Stimulated activated CD4-positive, alpha-beta T cell treated with anti-CD3 and anti-CD28 coated beads, Interleukin-15, amount 100 ng/mL, for 48 hours (primary cell): ENCODE data around the gene L3MBTL3.

Experiments used
- DNase-seq, 2 donors: peaks; one replicate each; pipeline ENCODE4 v3.0.0-alpha.2; 2020; ENCODE audit warnings: low read depth in 2 of 2

Gene L3MBTL3

DNA sequence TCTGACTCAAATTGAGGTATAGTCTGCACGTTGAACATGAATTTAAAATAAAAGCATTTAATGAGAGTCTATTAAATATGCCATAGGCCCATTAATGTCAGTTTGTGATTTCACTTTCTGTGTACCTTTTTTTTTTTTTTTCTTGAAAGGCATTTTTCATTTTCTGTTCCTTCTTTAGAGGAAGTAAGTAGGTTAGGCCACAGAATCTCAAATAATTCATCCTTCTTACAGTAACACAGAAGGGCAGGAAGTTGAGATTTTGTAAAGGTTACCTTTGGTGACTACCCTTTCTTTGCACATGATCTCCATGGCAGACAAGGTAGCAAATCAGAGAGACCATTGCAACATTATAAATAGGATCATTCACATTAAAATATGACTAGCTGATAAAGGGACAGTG is 9.6 kb downstream of the L3MBTL3 start:
- no peak for DNase-seq

DNA sequence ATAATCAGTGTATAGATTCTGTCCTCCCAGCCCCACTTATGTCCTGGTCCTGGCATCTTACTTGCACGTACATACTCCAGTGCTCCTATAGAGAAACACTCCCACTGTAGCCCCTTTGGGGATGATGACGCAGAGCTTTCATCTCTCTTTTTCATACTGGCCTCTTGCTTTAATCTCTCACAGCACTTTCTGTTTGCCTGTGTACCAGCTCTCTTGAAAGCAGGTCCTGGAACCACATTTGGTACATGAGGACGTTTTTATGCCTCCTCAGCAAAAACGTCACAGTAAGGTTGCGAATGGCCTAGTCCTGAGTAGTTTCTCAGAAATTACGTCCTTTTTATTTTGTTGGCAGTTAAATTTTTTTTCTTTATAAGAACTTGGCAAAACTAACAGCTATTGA is 10.8 kb downstream of the L3MBTL3 start:
- no peak for DNase-seq

DNA sequence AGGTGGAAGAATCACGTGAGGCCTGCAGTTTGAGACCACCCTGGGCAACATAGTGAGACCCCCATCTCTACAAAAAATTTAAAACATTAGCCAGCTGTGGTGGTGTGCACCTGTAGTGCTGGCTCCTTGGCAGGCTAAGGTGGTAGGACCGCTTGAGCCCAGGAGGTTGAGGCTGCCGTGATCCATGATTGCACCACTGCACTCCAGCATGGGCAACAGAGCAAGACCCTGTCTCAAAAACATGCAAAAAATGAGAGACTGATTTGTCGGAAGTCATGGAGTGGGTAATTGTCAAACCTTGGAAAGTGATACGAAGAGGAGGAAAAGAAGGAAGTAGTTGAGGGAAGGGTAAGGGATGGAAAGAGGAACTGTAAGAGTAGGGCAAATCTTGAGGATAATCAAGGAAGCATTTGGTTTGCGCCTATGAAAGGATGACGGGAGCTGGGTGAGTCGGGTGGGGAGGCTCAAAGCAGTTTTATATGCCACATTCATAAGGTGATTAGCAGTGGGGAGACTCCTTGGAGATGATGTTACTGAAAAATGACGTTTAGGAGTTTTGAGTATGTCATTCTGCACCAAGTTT is 14.5 kb downstream of the L3MBTL3 start:
- DNase-seq = no peak

DNA sequence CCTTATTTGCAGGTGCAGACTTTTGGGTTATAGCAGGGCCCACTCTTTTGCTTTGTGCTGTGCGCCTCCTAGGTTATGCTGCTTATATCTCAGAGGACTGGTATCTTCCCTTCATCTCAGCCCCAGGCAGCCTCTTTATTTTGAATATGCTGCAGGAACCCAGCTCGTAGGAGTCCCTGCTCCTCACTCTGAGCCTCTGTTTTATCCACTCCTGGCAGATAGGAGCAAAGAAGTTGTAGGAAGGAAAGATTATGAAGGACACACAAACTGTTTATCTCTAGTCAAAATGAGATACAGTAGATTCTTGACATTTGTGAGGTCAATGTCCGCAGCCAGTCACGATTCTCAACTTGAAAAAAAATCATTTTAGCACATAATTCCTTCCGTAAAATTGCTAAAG is 15.6 kb downstream of the L3MBTL3 start:
- DNase-seq = no peak

DNA sequence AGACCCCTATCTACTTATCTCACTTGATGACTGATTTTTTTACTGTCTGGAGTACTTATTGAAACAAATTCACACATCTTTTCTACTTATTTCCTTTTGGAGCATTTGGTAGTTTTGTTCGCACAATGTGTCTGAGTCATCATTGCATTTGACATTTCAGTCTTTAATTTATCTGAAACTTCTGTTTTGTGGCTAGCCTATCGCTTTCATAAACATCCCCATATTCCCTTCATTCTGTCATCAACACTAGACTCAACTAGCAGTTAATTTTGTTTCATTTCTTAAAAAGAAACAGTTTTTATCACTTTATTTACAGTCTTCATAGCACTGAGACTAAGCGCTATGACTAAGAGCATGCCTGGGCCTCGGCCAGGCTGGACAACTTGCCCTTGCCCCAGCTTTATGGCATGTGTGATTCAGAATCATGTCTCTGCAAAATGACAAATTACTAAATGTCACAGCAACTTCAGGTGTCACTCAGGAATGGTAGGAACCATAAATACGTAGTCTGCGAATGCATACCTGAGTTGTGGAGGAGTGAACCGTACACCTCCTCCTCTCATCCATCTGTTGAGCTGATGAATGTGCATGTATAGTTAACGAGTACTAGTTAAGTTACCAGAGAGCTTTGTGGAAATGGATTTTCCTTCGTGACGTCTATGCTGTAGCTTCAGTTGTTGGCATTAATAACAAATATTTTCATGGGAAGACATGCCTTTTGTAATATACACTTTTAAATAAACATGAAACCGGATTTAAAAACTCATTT is 16.2 kb downstream of the L3MBTL3 start:
- no peak for DNase-seq

DNA sequence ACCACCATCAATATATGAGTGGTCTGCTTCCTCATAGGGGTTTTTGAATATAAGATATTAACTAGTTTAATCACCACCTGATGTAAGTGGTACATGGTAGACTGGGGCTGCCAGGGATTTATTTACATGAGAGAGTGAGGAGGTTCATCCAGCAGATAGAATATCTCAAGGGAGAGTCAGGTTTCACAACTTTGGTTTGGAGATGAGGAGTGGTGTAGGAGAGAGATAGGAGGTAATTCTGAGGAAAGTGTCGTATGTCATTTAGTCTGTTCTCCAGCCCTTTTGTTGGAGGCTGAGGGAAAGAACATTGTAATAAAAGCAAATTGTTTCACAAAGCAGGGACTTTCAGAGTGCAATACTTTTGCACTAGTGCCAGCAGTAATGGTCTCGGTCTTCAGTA is 16.8 kb downstream of the L3MBTL3 start:
- DNase-seq = no peak

DNA sequence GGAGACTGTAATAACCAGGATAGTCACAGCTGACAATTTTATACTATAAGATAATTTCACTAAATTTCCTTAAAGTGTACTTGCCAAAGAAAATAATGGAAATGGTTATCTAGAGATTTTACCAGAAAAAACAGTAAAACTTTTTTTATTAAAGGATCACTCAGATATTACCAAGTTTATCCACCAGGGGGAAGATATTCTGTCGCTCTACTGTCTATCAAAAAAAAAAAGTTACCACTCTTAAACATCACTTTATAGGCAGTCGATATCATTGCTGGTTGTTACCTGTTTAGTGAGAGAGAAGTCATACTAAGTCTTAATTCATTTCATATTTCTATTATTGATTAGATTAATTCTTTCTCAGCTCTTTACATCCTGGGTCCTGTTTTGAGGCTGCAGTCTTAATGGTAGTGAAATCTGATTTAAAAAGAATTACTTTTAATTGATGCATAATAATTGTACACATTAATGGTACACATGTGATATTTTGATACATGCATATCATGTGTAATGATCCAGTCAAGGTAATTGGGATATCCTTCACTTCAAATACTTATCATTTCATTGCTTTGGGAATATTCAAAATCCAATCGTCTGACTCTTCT is 18.9 kb downstream of the L3MBTL3 start:
- no peak for DNase-seq

DNA sequence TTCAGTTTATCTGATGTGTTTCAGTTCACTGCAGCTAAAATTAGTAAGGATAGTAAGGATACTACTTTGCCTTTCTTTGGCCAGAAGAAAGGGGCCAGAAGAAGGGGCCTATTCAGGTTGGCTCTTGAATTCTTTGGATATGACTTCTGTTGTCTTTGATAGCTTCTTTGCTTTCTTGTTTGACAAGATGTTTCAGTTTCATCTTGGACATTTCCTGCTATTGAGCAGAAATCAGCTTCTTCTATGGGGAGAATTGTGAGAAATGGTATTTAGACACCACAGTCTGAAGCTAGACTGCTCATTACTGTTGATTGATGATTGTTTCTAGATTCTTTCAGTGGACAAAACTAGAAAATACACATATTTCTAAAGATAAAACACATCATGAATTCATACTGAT is 23.2 kb downstream of the L3MBTL3 start:
- DNase-seq = no peak

DNA sequence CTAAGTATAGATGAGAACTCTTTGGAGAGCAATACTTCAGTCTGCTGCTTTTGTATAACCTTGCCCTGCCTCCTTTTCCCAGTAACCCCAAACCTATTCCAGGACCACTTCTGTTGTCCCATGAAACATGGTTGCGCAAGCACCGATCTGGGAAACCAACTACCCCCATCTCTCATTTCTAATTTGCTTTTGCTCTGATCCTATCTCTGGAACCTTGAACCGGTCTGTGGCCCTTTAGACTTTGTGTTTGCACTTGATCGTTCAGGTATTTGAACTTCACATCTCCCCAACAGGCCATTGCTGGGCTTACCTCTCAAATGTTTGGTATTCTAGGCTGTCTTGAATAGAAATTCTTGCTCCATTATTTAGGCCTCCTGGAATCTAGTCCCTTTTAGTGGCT is 25.0 kb downstream of the L3MBTL3 start:
- no peak for DNase-seq

DNA sequence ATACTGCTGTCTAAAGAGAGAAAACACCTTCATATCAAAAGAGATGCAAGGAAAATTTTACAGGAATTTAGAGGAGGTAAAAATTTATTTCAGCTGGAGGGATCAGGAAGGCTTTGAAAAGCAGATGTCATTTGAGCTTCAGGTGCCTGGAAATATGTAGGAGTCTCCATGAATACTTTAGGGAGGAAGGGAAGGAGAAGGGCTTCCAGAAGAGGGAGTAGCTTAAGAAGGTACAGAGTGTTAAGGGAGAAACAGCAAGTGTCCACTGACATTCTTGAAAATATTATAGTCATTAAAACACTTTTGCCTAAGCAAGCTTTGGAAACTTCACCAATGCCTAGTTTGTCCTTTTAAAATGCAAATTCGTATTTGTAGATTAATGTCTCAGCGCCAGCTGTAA is 27.2 kb downstream of the L3MBTL3 start:
- no peak for DNase-seq

DNA sequence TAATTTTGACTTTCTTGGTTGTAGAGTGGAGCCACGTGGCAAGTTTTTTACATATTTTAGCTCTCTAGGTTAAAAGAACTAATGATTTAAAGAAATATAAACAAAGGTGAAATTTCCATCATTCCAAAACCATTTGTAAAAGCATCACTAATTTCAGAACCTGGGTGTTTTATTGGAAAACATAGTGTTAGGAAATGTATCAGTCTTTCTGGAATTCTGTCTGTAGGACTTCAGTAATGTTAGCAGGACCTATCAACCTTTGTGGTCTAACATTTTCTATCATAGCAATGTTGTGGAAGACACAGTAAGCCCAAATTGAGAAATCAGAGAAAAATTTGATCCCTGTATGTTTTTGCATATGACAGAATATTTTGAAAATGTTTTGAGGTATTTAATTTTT is 28.3 kb downstream of the L3MBTL3 start:
- DNase-seq = no peak

DNA sequence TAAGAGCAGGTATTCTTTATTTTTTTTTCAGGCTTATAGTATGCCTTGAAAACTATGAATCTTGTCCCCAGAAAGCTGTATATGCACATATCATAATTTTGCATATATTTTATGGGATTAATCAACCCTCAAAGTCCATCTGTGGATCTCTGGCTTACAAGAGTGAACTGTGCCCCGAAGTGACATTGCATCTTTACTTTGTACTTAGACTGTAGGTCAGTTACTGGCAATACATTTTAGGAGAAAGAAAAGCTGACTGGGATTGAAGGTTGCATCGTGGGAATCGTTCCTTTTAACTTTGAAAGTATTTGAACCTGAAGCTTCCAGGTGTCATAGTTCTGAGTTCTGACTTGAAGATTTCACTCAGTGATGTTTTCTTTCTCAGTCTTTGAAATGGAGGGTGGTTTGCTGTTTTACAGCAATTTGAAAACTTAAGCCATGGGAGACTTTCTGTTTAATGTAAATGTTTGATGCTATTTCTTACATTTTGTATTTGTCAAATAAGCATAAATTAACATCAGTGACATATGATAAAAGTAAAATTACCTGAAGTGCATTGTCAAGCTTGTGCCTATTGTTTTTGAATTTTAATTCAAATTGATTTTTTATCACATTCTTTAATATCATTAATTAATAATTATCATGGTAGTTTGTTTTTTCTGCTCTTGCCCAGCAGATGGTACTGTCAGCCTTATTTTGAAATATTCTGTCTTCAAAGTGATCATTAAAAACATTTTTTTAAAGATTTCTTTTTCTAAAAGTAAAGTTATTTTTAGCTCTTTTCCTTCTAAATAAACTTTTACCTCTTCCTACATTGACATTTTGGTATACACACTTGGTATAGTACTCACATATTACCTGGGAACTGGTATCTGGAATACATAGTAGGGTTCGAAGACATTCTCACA is 29.0 kb downstream of the L3MBTL3 start:
- no peak for DNase-seq

DNA sequence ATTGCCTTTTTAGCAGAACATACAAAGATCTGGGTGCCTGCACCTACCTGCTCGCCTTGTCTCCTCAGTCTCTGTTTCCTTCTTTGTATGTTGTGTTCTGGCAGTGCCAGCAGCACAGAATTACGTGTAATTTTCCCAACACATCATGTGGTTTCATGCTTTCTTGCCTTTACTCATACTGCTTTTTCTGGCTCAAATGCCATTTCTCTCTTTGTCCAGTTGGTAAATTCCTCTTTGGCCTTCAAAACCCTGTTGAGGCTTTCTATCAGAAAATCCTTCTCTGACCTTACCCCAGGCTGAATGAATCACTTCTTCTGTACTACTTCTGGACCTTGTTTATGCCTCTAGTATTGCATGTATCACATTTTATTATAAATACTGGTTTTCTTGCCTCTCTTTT is 31.8 kb downstream of the L3MBTL3 start:
- no peak for DNase-seq

DNA sequence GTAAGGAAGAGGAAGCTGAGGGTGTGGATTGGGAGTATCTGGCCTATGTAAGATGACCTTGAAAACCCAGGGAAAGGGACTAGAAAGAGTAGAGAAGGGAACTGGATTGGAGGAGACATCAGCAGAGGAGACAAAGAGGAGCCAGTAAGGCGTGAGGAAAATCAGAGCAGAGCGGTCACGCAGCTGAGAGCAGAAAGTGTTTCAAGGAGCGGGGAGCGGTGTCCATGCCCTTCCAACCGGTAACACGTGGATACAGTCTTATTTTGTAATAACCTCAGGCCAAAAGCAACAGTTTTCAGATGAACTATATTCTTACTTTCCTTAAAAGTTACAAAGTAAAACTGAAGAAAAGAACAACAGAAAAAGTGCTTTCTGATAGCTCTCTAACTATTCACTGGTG is 36.3 kb downstream of the L3MBTL3 start:
- no peak for DNase-seq

DNA sequence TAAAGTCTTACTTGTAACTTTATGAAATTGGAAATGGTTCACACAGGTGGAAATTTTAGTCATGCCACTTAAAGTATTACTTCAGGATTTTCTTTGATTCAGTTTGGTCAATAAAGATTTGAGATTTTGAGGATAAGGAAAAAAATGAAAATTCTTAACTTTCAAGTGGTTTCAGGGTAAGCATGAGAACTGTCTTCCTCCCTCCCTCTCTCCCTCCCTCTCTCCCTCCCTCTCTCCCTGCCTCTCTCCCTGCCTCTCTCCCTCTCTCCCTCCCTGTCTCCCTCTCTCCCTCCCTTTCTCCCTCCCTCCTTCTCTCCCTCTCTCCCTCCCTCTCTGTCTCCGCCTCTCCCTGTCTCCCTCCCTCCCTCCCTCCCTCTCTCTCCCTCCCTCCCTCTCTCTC is 36.9 kb downstream of the L3MBTL3 start:
- no peak for DNase-seq

DNA sequence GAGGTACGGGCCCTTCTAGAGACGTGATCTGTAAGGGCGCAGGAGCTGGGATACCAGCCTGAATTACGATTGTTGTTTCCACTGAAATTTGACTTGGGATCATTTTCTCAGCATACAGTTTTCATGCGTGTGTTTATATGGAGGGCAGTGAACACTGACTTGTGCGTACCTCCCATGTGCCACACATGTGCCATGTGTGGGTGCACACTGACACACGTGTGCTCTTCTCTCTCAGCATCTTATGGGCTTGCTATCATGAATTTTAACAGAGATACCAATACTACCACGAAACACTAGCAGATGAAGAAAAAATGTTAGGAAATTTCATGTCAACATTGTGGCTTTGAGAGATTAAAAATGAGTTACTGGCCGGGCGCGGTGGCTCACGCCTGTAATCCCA is 39.1 kb downstream of the L3MBTL3 start:
- no peak for DNase-seq

DNA sequence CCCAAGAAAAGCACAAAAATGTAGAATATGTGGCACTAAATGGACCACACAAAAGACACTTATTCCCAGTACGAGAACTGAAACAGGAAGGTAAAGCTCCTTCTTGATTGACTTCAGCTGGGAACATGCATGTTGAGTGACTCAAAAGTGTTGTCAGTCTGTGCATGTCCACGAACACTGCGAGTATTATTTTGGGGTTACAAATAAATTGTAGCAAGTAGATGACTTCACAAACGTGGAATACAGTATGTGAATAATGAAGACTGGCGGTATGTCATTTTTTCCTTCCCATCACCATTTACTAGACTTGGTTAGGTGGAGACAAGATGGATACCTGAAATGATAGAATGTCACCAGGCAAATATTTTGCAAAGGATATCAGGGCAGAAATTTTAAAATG is 45.4 kb downstream of the L3MBTL3 start:
- DNase-seq = no peak

DNA sequence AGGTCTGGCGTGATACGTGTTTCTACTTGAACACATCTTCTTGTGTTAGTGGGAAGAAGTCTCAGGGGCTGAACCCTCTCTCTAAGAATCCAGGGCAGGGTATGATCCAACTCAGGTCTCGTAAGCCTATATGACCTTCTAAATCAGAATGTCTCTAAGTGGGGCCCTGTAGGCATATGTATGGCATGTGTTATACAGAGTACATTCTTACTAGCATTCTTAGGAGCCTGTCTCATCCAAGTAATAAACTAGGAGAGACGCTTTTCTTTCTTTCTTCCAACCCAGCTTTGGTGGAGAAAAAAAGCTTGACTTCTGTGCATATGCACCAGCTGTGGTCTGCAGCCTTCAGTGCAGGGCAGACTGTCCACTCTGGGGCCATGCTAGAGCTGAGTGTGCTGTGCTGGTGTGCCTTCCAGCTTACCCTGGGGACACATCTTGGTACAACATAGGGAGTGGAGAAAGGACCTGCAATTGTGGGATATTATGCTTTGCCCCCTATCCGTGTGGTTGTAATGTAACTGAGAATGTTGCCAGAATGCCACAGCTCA is 47.3 kb downstream of the L3MBTL3 start:
- no peak for DNase-seq

DNA sequence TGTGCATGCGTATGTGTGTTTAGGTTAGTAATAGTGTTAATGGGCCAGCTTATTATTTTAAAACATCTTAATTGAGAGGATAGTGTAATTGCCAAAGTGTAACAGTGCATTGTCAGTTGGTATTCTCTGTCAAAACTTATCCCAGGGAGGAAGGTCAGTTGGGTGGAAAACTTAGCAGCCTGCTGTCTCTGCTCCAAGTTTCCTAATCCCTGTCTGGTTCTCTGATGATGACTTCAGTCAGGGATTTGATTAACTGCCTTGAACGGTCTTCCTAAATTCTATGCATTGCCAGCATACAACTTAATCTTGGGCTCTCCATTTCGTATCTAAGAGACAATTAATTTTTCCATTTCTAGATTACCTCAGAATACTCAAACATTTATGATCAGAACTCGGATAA is 51.1 kb downstream of the L3MBTL3 start:
- DNase-seq = no peak

DNA sequence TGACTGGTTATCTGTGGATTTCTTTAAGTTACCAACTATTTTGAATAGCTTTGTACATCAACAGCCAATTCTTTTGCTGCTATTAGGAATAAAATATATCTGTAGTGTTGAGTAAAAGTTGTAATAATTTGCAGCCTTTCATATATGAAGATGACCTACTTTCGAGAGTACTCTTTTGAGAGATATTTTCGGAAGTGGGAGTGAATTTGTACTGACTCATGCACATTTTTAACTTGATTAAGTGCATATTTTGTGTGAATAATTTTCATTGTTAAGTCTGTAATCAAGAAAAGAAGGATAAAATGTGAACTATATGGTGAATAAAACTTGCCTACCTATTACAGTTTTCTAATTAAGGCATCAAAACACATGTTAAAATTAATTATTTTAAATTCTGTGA is 51.9 kb downstream of the L3MBTL3 start:
- DNase-seq = no peak

DNA sequence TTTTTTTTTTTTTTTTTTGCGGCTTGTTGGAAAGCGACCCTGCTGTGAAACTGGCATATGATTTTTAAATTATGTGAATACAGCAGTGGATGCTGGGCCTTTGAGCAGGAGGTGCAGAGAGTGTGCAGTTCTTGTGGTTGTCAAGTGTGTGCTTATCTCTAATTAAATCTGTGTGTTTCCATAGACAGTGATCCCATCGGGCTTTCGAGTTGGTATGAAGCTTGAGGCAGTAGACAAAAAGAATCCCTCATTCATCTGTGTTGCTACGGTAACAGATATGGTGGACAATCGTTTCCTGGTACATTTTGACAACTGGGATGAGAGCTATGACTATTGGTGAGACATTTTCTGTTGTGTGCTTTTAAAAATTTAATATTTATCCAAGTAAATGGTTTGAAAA is 52.4 kb downstream of the L3MBTL3 start:
- DNase-seq = no peak

DNA sequence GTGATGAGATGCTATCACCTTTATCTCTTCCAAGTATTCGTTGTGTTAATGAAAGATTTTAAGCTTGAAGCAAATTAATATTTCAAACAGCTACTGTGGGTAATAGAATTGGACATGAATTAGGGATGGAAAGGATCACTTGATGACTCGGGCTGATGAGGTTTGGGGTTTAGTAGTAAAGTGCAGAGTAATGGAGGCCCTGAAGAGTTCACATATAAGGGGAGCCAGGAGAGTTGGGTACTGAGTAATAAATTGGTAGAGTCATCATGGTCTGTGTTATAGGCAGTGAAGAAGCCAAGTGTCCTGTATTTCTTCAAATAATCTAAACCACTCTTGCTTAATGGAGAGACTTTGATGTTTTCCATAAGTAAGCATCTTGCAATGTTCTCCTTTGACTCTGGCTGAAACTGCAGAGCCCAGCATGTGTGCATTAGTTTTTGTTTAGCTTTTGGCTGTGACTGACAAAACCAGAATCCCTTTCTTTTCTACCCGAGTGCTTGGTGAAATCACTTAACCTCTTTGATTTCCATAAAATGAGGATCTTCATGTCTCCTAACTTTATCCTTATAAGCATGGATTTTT is 57.6 kb downstream of the L3MBTL3 start:
- no peak for DNase-seq
